ENCODE results near the gene TMEM213. TPM values are rescaled to one million over a fixed set of nuclear protein-coding genes. Genes with fewer than 3 reads are reported as not detected.

The TMEM213 gene
- total and polyA plus RNA-seq, 10 of the 15 experiments (the other 5 are each of a cell fraction or from before 2014, with no cell fraction given) = not detected

GRCh38 chr7:138797715-138798320 is at the start of gene TMEM213, which contains the start of gene ATP6V0A4 (continued):
- TF ChIP-seq E2F8 (IDR thresholded peaks at IDR 0.05; ENCODE audit: low read depth, partially characterized antibody) = no peak
- TF ChIP-seq POLR2A (IDR thresholded peaks at IDR 0.05; ENCODE audit: low read depth, low read length) = no peak
- TF ChIP-seq, protein P1, sequence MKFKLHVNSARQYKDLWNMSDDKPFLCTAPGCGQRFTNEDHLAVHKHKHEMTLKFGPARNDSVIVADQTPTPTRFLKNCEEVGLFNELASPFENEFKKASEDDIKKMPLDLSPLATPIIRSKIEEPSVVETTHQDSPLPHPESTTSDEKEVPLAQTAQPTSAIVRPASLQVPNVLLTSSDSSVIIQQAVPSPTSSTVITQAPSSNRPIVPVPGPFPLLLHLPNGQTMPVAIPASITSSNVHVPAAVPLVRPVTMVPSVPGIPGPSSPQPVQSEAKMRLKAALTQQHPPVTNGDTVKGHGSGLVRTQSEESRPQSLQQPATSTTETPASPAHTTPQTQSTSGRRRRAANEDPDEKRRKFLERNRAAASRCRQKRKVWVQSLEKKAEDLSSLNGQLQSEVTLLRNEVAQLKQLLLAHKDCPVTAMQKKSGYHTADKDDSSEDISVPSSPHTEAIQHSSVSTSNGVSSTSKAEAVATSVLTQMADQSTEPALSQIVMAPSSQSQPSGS (IDR thresholded peaks at IDR 0.05; ENCODE audit: low read length) = no peak
- TF ChIP-seq RFX5 (IDR thresholded peaks at IDR 0.05; ENCODE audit: low read depth, low read length) = no peak

DNA sequence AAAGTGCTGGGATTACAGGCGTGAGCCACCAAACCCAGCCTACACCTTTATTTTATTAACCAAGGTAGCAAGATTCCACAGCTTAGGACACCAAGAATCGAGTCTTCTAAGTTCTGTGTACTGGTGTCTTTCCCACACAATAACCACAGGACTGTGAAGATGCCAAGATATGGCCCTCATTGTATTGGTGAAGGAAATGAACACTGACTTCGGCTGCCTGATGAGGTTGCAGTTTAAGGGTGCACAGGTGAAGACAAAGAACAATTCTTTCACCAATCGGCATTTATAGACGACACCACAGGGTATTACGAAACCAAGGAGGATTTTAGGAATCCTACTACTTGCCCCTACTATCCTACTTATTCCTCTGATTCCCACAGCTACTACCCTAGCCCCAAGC is 49.1 kb upstream of the TMEM213 start:
- intact Hi-C loops (cut with micrococcal nuclease; ENCODE audit: unreplicated experiment) (no loop called here), in situ Hi-C loops (cut with MboI) (loop anchor here (25.0 kb wide), 1 partner anchor 1136 kb away; no protein-coding TSS in a partner anchor)
- Histone ChIP-seq H3K27me3 (replicated peaks in 1 of 2; ENCODE audit: control insufficient read depth in 2 of 2, insufficient read depth in 2 of 2, low read length in 1 of 2) (no peaks in the 10 kb centered on the region; a peak in 1 of 4 replicates), H3K79me2 (ENCODE audit: control insufficient read depth, insufficient read depth, low read length) (no peaks in the 10 kb centered on the region), H3K4me1 (ENCODE audit: control insufficient read depth, insufficient read depth, low read length) (no peaks in the 10 kb centered on the region), H4K20me1 (ENCODE audit: control insufficient read depth, insufficient read depth) (no peaks in the 10 kb centered on the region), H3K9ac (ENCODE audit: control insufficient read depth, insufficient read depth, low read length) (no peak overlapping the region), H3K9me3 (replicated peaks; ENCODE audit: control insufficient read depth, insufficient read depth, low read length) (no peaks in the 10 kb centered on the region; the same call in 2 of the 3 replicates), H3K4me3 (no peak overlapping the region), H2AFZ (ENCODE audit: control insufficient read depth, low read depth, low read length) (no peak overlapping the region), H3K36me3 (ENCODE audit: control insufficient read depth in 2 of 2, insufficient read depth in 2 of 2, low read length in 1 of 2) (no peaks in the 10 kb centered on the region), H3K27ac (ENCODE audit: control insufficient read depth, insufficient read depth) (no peak overlapping the region), H3K4me2 (ENCODE audit: control insufficient read depth, insufficient read depth) (no peak overlapping the region)
- ChIA-PET RAD21 (ENCODE audit: unreplicated experiment) (no interaction called here), SMC1A (ENCODE audit: uncharacterized antibody, unreplicated experiment) (interaction anchor here (1.1 kb wide), 1 partner anchor 10 kb away, joined by 3 read pairs; no protein-coding TSS in a partner anchor), CTCF (interaction anchor here (1.1 to 1.6 kb wide), 2 partner anchors 10 kb away, joined by 4 to 6 read pairs; no protein-coding TSS in a partner anchor), POLR2A (no interaction called here)
- no TSS peak for BruUV-seq (replicated peaks)
- WGBS (ENCODE audit: insufficient coverage, insufficient replicate concordance, low lambda C conversion rate, missing lambda C conversion rate) = 63% methylated on average over 6 of the region's 6 CpGs
- no peak for FAIRE-seq
- no peak for DNase-seq (ENCODE audit: low read depth, low spot score)
- ATAC-seq = no peak
- TF ChIP-seq E4F1 (IDR thresholded peaks at IDR 0.05; ENCODE audit: borderline replicate concordance, partially characterized antibody) = no peak
- TF ChIP-seq HDAC2 (IDR thresholded peaks at IDR 0.05) = no peak
- TF ChIP-seq CHD4 (IDR thresholded peaks at IDR 0.05) = no peak
- no peak for TF ChIP-seq MEF2B (IDR thresholded peaks at IDR 0.05; ENCODE audit: partially characterized antibody, poor library complexity, severe bottlenecking)
- TF ChIP-seq, protein P2, sequence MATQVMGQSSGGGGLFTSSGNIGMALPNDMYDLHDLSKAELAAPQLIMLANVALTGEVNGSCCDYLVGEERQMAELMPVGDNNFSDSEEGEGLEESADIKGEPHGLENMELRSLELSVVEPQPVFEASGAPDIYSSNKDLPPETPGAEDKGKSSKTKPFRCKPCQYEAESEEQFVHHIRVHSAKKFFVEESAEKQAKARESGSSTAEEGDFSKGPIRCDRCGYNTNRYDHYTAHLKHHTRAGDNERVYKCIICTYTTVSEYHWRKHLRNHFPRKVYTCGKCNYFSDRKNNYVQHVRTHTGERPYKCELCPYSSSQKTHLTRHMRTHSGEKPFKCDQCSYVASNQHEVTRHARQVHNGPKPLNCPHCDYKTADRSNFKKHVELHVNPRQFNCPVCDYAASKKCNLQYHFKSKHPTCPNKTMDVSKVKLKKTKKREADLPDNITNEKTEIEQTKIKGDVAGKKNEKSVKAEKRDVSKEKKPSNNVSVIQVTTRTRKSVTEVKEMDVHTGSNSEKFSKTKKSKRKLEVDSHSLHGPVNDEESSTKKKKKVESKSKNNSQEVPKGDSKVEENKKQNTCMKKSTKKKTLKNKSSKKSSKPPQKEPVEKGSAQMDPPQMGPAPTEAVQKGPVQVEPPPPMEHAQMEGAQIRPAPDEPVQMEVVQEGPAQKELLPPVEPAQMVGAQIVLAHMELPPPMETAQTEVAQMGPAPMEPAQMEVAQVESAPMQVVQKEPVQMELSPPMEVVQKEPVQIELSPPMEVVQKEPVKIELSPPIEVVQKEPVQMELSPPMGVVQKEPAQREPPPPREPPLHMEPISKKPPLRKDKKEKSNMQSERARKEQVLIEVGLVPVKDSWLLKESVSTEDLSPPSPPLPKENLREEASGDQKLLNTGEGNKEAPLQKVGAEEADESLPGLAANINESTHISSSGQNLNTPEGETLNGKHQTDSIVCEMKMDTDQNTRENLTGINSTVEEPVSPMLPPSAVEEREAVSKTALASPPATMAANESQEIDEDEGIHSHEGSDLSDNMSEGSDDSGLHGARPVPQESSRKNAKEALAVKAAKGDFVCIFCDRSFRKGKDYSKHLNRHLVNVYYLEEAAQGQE (IDR thresholded peaks at IDR 0.05; ENCODE audit: low read depth, low read length) = no peak
- TF ChIP-seq ATF7 (IDR thresholded peaks at IDR 0.05; ENCODE audit: low read depth) = no peak
- no peak for TF ChIP-seq CBX5 (IDR thresholded peaks at IDR 0.05; ENCODE audit: low read depth)
